Measurements from ENCODE around the gene PEX6.

PEX6 gene

GRCh38 chr6:42973926-42974325 lies 5.1 kb downstream of the PEX6 start:
- TF ChIP-seq, protein P1, sequence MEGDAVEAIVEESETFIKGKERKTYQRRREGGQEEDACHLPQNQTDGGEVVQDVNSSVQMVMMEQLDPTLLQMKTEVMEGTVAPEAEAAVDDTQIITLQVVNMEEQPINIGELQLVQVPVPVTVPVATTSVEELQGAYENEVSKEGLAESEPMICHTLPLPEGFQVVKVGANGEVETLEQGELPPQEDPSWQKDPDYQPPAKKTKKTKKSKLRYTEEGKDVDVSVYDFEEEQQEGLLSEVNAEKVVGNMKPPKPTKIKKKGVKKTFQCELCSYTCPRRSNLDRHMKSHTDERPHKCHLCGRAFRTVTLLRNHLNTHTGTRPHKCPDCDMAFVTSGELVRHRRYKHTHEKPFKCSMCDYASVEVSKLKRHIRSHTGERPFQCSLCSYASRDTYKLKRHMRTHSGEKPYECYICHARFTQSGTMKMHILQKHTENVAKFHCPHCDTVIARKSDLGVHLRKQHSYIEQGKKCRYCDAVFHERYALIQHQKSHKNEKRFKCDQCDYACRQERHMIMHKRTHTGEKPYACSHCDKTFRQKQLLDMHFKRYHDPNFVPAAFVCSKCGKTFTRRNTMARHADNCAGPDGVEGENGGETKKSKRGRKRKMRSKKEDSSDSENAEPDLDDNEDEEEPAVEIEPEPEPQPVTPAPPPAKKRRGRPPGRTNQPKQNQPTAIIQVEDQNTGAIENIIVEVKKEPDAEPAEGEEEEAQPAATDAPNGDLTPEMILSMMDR (IDR thresholded peaks at IDR 0.05) = no peak
- Histone ChIP-seq H3K27me3 (no peaks in the 10 kb centered on the region), H3K9me3 (no peaks in the 10 kb centered on the region), H3K36me3 (peaks cover 29% of the 10 kb centered on the region), H3K4me3 (ENCODE audit: low read depth in 1 of 2, low read length in 1 of 2) (no peak overlapping the region), H3K27ac (peak overlapping the region; percentile 41), H3K4me1 (ENCODE audit: control insufficient read depth in 1 of 2, insufficient read depth in 1 of 2, low read depth in 1 of 2, low read length in 1 of 2) (peaks cover 23 to 28% of the 10 kb centered on the region in 2 experiments)

DNA sequence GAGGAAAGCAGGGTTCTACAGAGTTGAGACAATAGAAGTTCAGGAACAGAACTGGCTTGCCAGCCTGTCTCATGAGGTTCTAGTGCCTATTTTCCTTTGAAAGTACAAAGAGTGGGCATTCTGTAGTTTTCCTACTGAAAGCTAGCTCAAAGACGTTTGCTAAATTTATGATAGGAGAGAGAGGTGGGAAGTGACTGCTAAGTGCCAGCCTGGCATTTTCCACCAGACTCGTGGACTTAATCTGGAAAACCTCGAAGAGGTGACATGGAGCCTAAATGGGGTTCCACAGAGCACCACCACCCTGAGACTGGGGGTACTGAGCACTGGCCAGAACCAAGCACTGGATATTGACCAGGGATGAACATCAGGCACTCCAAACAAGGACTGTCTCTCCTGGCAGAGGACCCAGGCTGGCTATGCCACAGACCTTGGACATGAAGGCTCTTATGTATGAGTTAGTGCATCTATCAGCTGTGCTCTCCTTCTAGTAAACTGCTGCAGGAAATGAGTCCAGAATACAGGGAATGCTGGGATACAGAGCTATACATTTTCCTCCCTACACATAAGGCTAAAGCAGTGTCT lies 7.1 kb downstream of the PEX6 start:
- peaks cover 8 to 11% of the 10 kb centered on the region in 2 experiments for H3K4me1 ChIP-seq (ENCODE audit: control insufficient read depth in 1 of 2, insufficient read depth in 1 of 2, low read depth in 1 of 2, low read length in 1 of 2)
- no peak overlapping the region for H3K4me3 ChIP-seq (ENCODE audit: low read depth in 1 of 2, low read length in 1 of 2)
- H3K36me3 ChIP-seq = peaks cover 48% of the 10 kb centered on the region
- TF ChIP-seq, protein P1 (IDR thresholded peaks at IDR 0.05) = no peak
- H3K27me3 ChIP-seq = no peaks in the 10 kb centered on the region
- H3K9me3 ChIP-seq = no peaks in the 10 kb centered on the region
- H3K27ac ChIP-seq = no peak overlapping the region

- no peak overlapping the region for H3K27ac ChIP-seq
- H3K4me1 ChIP-seq (ENCODE audit: control insufficient read depth in 1 of 2, insufficient read depth in 1 of 2, low read depth in 1 of 2, low read length in 1 of 2) = peaks cover 5 to 9% of the 10 kb centered on the region in 2 experiments
- peaks cover 55% of the 10 kb centered on the region for H3K36me3 ChIP-seq
- no peaks in the 10 kb centered on the region for H3K9me3 ChIP-seq
- H3K4me3 ChIP-seq (ENCODE audit: low read depth in 1 of 2, low read length in 1 of 2) = no peak overlapping the region
- TF ChIP-seq, protein P1 (IDR thresholded peaks at IDR 0.05) = no peak
- H3K27me3 ChIP-seq = no peaks in the 10 kb centered on the region
Measured at GRCh38 chr6:42970871-42971612, 7.9 kb downstream of the PEX6 start.

- H3K4me1 ChIP-seq (ENCODE audit: control insufficient read depth in 1 of 2, insufficient read depth in 1 of 2, low read depth in 1 of 2, low read length in 1 of 2) = peaks cover 5 to 9% of the 10 kb centered on the region in 2 experiments
- no peaks in the 10 kb centered on the region for H3K27me3 ChIP-seq
- no peak overlapping the region for H3K27ac ChIP-seq
- H3K9me3 ChIP-seq = no peaks in the 10 kb centered on the region
- no peak overlapping the region for H3K4me3 ChIP-seq (ENCODE audit: low read depth in 1 of 2, low read length in 1 of 2)
- peaks cover 66% of the 10 kb centered on the region for H3K36me3 ChIP-seq
- TF ChIP-seq, protein P1 (IDR thresholded peaks at IDR 0.05) = no peak
Measured at GRCh38 chr6:42969934-42970333, 9.0 kb downstream of the PEX6 start.

GRCh38 chr6:42969431-42969830 lies 9.6 kb downstream of the PEX6 start:
- Histone ChIP-seq H3K4me3 (ENCODE audit: low read depth in 1 of 2, low read length in 1 of 2) (no peak overlapping the region), H3K4me1 (ENCODE audit: control insufficient read depth in 1 of 2, insufficient read depth in 1 of 2, low read depth in 1 of 2, low read length in 1 of 2) (peaks cover 5 to 9% of the 10 kb centered on the region in 2 experiments), H3K27ac (no peak overlapping the region), H3K36me3 (peaks cover 71% of the 10 kb centered on the region), H3K9me3 (no peaks in the 10 kb centered on the region), H3K27me3 (no peaks in the 10 kb centered on the region)
- TF ChIP-seq, protein P1 (IDR thresholded peaks at IDR 0.05) = no peak
